Measurements from ENCODE around the gene GRK3.

Gene GRK3

DNA sequence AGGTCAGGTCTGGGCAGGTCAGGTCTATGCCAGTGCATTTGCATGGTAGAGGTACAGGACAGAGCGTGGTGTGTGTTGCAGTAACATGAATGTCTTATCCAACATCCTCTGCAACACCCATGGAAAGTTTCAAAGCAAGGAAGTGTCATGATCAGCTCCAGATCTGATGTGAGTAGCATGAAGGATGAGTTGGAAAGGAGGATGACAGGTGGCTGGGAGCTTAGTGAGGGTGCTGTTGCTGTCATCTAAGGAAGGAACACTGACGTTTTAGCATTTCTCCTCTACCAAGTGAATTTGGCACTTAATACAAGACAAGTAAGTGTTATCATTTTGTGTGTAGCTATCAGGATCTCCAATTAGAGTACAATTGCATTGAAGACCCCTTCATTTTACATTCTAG lies 65.1 kb downstream of the GRK3 start:
- DNase-seq = no peak

GRCh38 chr22:25630447-25630846 lies 66.0 kb downstream of the GRK3 start:
- DNase-seq = no peak

DNA sequence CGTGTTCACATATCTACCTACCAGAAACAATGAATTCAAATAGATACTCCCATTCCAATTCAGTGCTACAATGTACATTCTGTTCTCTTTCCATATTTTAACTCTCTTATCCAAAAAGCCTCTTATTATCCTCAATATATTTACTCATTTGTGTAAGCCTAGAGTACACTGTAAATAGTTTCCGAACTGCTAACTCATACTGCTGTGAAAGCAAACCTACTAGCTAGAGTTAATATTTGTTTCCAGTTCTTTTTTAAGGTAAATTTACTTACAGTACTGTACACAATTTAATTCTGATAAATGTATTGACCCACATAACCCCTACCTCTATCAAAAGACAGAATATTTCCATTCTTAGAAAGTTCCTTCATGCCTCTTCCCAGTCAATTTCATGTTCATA lies 71.8 kb downstream of the GRK3 start:
- DNase-seq = no peak

GRCh38 chr22:25637032-25637431 lies 72.6 kb downstream of the GRK3 start:
- no peak for DNase-seq

- no peak for DNase-seq
Measured at GRCh38 chr22:25637672-25638071, 73.2 kb downstream of the GRK3 start.

DNA sequence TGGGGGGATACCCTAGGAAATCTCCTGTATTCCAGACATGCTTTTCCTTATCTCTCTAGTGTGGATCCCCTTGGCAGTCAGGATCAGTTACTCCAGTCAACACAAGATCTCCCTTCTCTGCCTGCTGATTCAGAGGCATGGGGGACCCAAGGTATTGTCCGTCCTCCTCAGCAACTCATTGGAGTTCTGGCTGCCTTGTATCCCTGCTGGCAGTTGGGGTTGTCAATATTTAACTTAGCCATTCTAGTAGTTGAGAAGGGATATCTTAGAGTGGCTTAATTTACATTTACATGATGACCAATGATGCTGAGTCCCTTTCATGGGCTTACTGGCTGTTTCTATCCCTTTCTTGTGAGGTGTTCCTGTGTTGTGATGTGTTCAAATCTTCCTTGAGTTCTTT lies 74.2 kb downstream of the GRK3 start:
- no peak for DNase-seq

- DNase-seq = no peak
Measured at GRCh38 chr22:25641650-25642049, 77.2 kb downstream of the GRK3 start.

GRCh38 chr22:25643232-25644000 lies 78.9 kb downstream of the GRK3 start:
- no peak for DNase-seq

- no peak for DNase-seq
Measured at GRCh38 chr22:25644122-25644521, 79.6 kb downstream of the GRK3 start.

GRCh38 chr22:25645266-25645665 lies 80.8 kb downstream of the GRK3 start:
- DNase-seq = no peak

DNA sequence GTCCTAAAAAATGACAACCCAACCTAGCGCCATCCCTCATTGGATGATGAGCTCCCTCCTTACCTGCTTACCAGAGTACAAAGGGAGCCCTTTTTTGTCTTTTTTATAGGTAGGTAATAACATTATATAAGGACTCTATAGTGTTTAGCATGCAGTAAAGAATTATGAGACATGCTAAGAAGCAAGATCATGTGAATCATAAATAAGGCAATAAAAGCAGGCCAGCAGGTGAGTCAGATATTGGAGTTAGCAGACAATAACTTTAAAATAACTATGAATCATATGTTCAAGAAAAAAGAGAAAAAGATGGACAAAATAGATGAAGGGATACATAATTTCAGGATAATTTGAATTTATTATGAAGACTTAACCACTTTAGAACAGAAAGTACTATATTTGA lies 81.5 kb downstream of the GRK3 start:
- DNase-seq = no peak

GRCh38 chr22:25650833-25651232 lies 86.4 kb downstream of the GRK3 start:
- DNase-seq = no peak

GRCh38 chr22:25651332-25652085 lies 87.0 kb downstream of the GRK3 start:
- no peak for DNase-seq

DNA sequence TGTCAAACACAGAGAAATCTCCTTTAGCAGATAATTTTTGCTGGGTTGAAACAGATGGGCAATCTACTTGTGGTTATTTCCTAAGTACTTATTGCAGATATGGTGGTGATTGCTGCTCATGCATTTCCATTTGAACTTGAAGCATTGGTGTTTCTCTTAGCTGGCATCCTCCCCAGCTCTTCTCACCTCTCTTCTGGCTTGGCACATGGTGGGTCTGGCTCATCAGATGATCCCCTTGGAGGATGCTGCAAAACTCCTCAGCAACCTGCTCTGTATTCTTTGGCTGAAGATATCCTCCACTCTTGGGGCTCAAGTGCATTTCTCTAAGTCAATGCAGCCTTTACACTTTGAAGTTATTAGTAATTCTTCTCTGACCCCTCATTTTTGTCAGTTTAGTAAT lies 90.2 kb downstream of the GRK3 start:
- DNase-seq = no peak

GRCh38 chr22:25655371-25655935 lies 91.0 kb downstream of the GRK3 start:
- no peak for DNase-seq

- no peak for DNase-seq
Measured at GRCh38 chr22:25656724-25657123, 92.2 kb downstream of the GRK3 start.

DNA sequence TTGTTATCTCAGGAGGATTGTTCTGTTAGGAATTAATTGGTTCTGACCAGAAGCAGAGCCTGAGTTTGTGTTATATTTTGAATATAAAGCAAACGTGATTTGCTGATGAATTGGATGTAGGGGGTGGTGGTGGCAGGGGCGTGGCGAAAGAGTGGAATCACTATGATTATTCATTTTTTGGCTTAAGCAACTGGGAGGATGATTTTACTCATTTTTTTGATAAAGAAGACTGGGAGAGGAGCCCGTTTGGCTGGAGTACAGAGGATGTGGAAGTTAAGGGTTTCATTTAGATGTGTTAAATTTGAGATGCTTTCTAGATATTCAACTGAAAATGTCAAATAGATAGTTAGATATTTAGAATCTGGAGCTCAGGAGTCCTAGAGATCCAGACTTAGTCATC lies 94.2 kb downstream of the GRK3 start:
- DNase-seq = no peak

DNA sequence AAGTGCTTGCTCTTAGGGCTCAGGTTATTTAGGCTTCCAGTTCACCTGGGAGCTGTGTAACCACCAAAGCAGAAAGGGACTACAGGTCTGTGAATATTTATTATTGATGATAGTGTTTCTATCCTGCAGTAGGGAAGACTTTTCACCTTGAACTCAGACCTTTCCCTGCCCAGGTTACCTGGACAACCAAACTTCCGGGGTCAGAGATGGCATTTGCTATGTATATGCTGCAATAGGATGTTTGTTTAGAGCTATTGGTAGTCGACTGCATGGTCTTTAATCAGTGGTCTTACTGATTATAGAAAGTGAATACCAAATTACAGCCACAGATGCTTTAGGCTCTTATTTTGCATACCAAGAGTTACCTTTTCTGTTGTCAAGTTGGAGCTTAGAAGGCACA lies 94.9 kb downstream of the GRK3 start:
- no peak for DNase-seq

- no peak for DNase-seq
Measured at GRCh38 chr22:25660336-25660735, 95.9 kb downstream of the GRK3 start.

GRCh38 chr22:25661073-25661472 lies 96.6 kb downstream of the GRK3 start:
- DNase-seq = no peak

GRCh38 chr22:25663654-25664053 lies 99.2 kb downstream of the GRK3 start:
- no peak for DNase-seq

DNA sequence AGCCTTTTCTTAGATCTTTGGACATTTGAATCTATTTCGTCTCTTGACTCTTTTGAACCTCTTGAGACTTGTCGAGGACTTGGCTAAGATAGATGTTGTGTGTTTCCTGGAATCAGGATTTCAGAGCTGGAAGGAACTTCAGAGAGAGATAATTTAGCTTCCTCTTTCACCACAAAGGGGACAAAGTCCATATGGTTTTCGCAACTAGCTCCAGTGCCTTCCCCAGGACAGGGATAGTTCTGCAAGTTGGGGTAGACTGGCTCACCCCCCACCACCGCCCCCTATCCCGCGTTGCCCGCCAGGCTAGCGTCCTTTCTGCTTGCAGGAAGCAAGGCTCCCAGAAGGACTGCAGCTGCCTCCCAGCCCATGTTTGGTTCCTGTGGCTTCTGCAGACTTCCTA lies 101.8 kb downstream of the GRK3 start:
- no peak for DNase-seq

- DNase-seq = no peak
Measured at GRCh38 chr22:25668437-25668836, 104.0 kb downstream of the GRK3 start.
